NCI-H2171 treated with DMSO at 0.1 percent for 48 hours (cell line): Measurements from ENCODE around the gene SYCP2L.
A peak's percentile ranks its signal among the peaks of the same experiment; 100 is the strongest.
"Not testable (repeated sequence)": the region's sequence is repeated elsewhere in the genome, so short reads cannot be mapped to it uniquely, and the experiment has no call there.

Source experiments
- DNase-seq: peaks from one replicate; lab custom pipeline; 2025; lab: John Stamatoyannopoulos, UW

Gene SYCP2L

GRCh38 chr6:10886691-10887502, at the start of gene SYCP2L:
Gene SYCP2L (plus strand): TSS chr6:10887052. CDS start chr6:10887127, 75 bp downstream.
- DNase-seq, result peak; percentile 2

- no peak for DNase-seq
Measured at GRCh38 chr6:10837622-10837994, 49.2 kb upstream of the SYCP2L start.

- DNase-seq, result peak; percentile 79
Measured at GRCh38 chr6:10837995-10838793, 48.7 kb upstream of the SYCP2L start, which contains the start of gene MAK. Gene MAK (minus strand): TSS chr6:10838539. CDS start chr6:10830648, 7,891 bp downstream.

- DNase-seq, result no peak
Measured at GRCh38 chr6:10838794-10839333, 48.0 kb upstream of the SYCP2L start.

GRCh38 chr6:10843554-10843953, 43.3 kb upstream of the SYCP2L start:
- DNase-seq, result no peak

GRCh38 chr6:10847684-10848083, 39.2 kb upstream of the SYCP2L start:
- DNase-seq, result no peak

GRCh38 chr6:10849901-10850300, 37.0 kb upstream of the SYCP2L start:
- no peak for DNase-seq

- no peak for DNase-seq
Measured at GRCh38 chr6:10850728-10851127, 36.1 kb upstream of the SYCP2L start.

- no peak for DNase-seq
Measured at GRCh38 chr6:10852361-10852960, 34.4 kb upstream of the SYCP2L start.

- DNase-seq, result not testable (repeated sequence)
Measured at GRCh38 chr6:10853849-10854300, 33.0 kb upstream of the SYCP2L start.

- no peak for DNase-seq
Measured at GRCh38 chr6:10854922-10855632, 31.8 kb upstream of the SYCP2L start.

GRCh38 chr6:10857259-10857658, 29.6 kb upstream of the SYCP2L start:
- DNase-seq, result no peak

- DNase-seq, result no peak
Measured at GRCh38 chr6:10861086-10861485, 25.8 kb upstream of the SYCP2L start.

- DNase-seq, result peak; percentile 24
Measured at GRCh38 chr6:10862361-10862760, 24.5 kb upstream of the SYCP2L start.

GRCh38 chr6:10863031-10863430, 23.8 kb upstream of the SYCP2L start:
- not testable (repeated sequence) for DNase-seq

- not testable (repeated sequence) for DNase-seq
Measured at GRCh38 chr6:10866709-10867108, 20.1 kb upstream of the SYCP2L start.

GRCh38 chr6:10867952-10868351, 18.9 kb upstream of the SYCP2L start:
- no peak for DNase-seq

GRCh38 chr6:10873374-10873773, 13.5 kb upstream of the SYCP2L start:
- no peak for DNase-seq

GRCh38 chr6:10874207-10874606, 12.6 kb upstream of the SYCP2L start:
- no peak for DNase-seq

GRCh38 chr6:10875026-10875425, 11.8 kb upstream of the SYCP2L start:
- no peak for DNase-seq

- no peak for DNase-seq
Measured at GRCh38 chr6:10877012-10877411, 9.8 kb upstream of the SYCP2L start.

- no peak for DNase-seq
Measured at GRCh38 chr6:10877871-10878270, 9.0 kb upstream of the SYCP2L start.
